ENCODE data around the gene BRD8. TPM values are rescaled to one million over a fixed set of nuclear protein-coding genes. Genes with fewer than 3 reads are reported as not detected.
"Not testable (repeated sequence)": the region's sequence is repeated elsewhere in the genome, so short reads cannot be mapped to it uniquely, and the experiment has no call there.

The BRD8 gene
- total and polyA plus RNA-seq, 7 experiments from 2014 or later: 24.7 to 81.9 (median 34.7) TPM

DNA sequence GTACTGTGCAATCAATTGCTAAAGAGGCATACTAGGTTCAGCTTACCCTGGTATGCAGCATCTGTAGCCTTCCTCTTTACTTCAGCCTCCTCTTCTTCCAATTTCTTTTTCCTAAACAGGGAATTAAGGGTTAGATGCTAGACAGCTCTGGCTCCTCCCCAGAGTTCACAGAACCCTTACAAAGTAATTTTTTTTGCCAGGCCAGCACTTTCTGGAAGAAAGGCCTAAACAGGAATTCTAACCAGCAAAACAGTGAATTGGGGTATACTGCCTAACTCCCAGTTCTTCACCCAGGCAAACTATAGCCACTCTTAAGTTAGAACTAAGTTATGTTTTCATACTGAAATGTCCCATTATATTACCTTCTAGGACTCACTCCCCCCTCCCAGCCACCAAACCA lies 8.1 kb downstream of the BRD8 start:
- Histone ChIP-seq H3K36me3 (ENCODE audit: control insufficient read depth in 2 of 3, insufficient read depth in 3 of 3, low read length in 3 of 3) (peaks cover 23 to 96% (median 45%) of the 10 kb centered on the region in 3 experiments), H3K4me3 (ENCODE audit: low read length) (no peak overlapping the region), H3K27ac (ENCODE audit: low read depth, low read length) (no peak overlapping the region), H3K27me3 (ENCODE audit: control insufficient read depth in 2 of 2, insufficient read depth in 2 of 2, low read length in 2 of 2) (no peaks in the 10 kb centered on the region), H3K4me1 (ENCODE audit: control insufficient read depth in 2 of 2, insufficient read depth in 2 of 2, low read length in 2 of 2) (no peaks in the 10 kb centered on the region), H3K9me3 (ENCODE audit: control insufficient read depth in 2 of 3, low read length in 3 of 3) (no peaks in the 10 kb centered on the region)
- DNase-seq (no peak), ATAC-seq (no peak)
- Mint-ChIP-seq H3K27ac (no peak overlapping the region), H3K4me3 (no peak overlapping the region), H3K4me1 (peaks cover 0 to 15% (median 8%) of the 10 kb centered on the region in 7 donors), H3K36me3 (peaks cover 14 to 61% (median 45%) of the 10 kb centered on the region in 5 donors), H3K9me3 (no peaks in the 10 kb centered on the region), H3K27me3 (no peaks in the 10 kb centered on the region)
- ChIA-PET CTCF (no interaction called here), POLR2A (no interaction called here)
- intact Hi-C loops (cut with micrococcal nuclease): loop anchor here in 1 of 2 donors (10.0 kb wide), 1 partner anchor 1125 kb away; the partner anchor contains the start of gene MATR3

DNA sequence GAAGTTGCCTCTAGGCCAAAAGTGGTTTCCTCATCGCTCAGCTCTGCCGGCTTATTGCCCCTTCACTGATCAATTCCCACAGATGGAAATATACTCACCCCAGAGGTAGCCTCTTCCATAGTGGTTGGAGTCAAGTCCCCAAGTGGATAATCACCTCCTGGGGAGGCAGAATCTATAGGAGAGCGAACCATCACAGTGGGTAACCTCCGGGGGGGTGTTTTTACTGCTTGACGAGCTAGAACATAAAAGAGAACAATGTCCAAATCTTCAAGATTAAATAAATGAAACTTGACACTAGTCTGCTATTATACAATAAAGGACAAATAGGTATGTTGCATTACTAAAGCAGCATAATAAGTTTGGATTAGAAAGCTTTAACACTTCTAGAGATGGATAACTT lies 9.3 kb downstream of the BRD8 start:
- Mint-ChIP-seq H3K9me3 (no peaks in the 10 kb centered on the region), H3K27me3 (no peaks in the 10 kb centered on the region), H3K4me3 (no peak overlapping the region), H3K4me1 (peaks cover 0 to 11% (median 6%) of the 10 kb centered on the region in 7 donors), H3K36me3 (peaks cover 25 to 69% (median 51%) of the 10 kb centered on the region in 5 donors), H3K27ac (no peak overlapping the region)
- ChIA-PET CTCF (no interaction called here), POLR2A (no interaction called here)
- Histone ChIP-seq H3K4me1 (ENCODE audit: control insufficient read depth in 2 of 2, insufficient read depth in 2 of 2, low read length in 2 of 2) (no peaks in the 10 kb centered on the region), H3K27me3 (ENCODE audit: control insufficient read depth in 2 of 2, insufficient read depth in 2 of 2, low read length in 2 of 2) (no peaks in the 10 kb centered on the region), H3K27ac (ENCODE audit: low read depth, low read length) (no peak overlapping the region), H3K36me3 (ENCODE audit: control insufficient read depth in 2 of 3, insufficient read depth in 3 of 3, low read length in 3 of 3) (peaks cover 26 to 96% (median 56%) of the 10 kb centered on the region in 3 experiments), H3K4me3 (ENCODE audit: low read length) (no peak overlapping the region), H3K9me3 (ENCODE audit: control insufficient read depth in 2 of 3, low read length in 3 of 3) (no peaks in the 10 kb centered on the region)
- DNase-seq: no peak
- ATAC-seq: no peak
- intact Hi-C loops (cut with micrococcal nuclease): no loop called here

- CTCF ChIA-PET: interaction anchor here (0.6 kb wide), 1 partner anchor 165 kb away, joined by 3 read pairs; no protein-coding TSS in a partner anchor
- intact Hi-C loops (cut with micrococcal nuclease): no loop called here
- Mint-ChIP-seq H3K4me1 (peaks cover 0 to 4% (median 0%) of the 10 kb centered on the region in 7 donors), H3K36me3 (peaks cover 43 to 77% (median 57%) of the 10 kb centered on the region in 5 donors), H3K27ac (no peak overlapping the region), H3K9me3 (no peaks in the 10 kb centered on the region), H3K4me3 (no peak overlapping the region), H3K27me3 (no peaks in the 10 kb centered on the region)
- H3K27ac ChIP-seq (ENCODE audit: low read depth, low read length): no peak overlapping the region
- no peaks in the 10 kb centered on the region for H3K9me3 ChIP-seq (ENCODE audit: control insufficient read depth in 2 of 3, low read length in 3 of 3)
- no peak overlapping the region for H3K4me3 ChIP-seq (ENCODE audit: low read length)
- DNase-seq (no peak), ATAC-seq (no peak)
- POLR2A ChIA-PET: no interaction called here
- H3K36me3 ChIP-seq (ENCODE audit: control insufficient read depth in 2 of 3, insufficient read depth in 3 of 3, low read length in 3 of 3): peaks cover 49 to 97% (median 72%) of the 10 kb centered on the region in 3 experiments
- H3K4me1 ChIP-seq (ENCODE audit: control insufficient read depth in 2 of 2, insufficient read depth in 2 of 2, low read length in 2 of 2): no peaks in the 10 kb centered on the region
- no peaks in the 10 kb centered on the region for H3K27me3 ChIP-seq (ENCODE audit: control insufficient read depth in 2 of 2, insufficient read depth in 2 of 2, low read length in 2 of 2)
Observed at GRCh38 chr5:138163721-138164120, 14.7 kb downstream of the BRD8 start.

GRCh38 chr5:138160706-138161105 lies 17.7 kb downstream of the BRD8 start:
- no peak for ATAC-seq
- H3K4me1 ChIP-seq (ENCODE audit: control insufficient read depth in 2 of 2, insufficient read depth in 2 of 2, low read length in 2 of 2): no peaks in the 10 kb centered on the region
- Mint-ChIP-seq H3K4me3 (no peak overlapping the region), H3K27ac (no peak overlapping the region), H3K4me1 (peaks cover 0 to 4% (median 0%) of the 10 kb centered on the region in 7 donors), H3K27me3 (no peaks in the 10 kb centered on the region), H3K36me3 (peaks cover 43 to 73% (median 50%) of the 10 kb centered on the region in 5 donors), H3K9me3 (no peaks in the 10 kb centered on the region)
- intact Hi-C loops (cut with micrococcal nuclease): no loop called here
- CTCF ChIA-PET: no interaction called here
- no peaks in the 10 kb centered on the region for H3K9me3 ChIP-seq (ENCODE audit: control insufficient read depth in 2 of 3, low read length in 3 of 3)
- peaks cover 49 to 93% (median 55%) of the 10 kb centered on the region in 3 experiments for H3K36me3 ChIP-seq (ENCODE audit: control insufficient read depth in 2 of 3, insufficient read depth in 3 of 3, low read length in 3 of 3)
- no peak for DNase-seq
- no peaks in the 10 kb centered on the region for H3K27me3 ChIP-seq (ENCODE audit: control insufficient read depth in 2 of 2, insufficient read depth in 2 of 2, low read length in 2 of 2)
- no peak overlapping the region for H3K27ac ChIP-seq (ENCODE audit: low read depth, low read length)
- no peak overlapping the region for H3K4me3 ChIP-seq (ENCODE audit: low read length)
- POLR2A ChIA-PET: no interaction called here

DNA sequence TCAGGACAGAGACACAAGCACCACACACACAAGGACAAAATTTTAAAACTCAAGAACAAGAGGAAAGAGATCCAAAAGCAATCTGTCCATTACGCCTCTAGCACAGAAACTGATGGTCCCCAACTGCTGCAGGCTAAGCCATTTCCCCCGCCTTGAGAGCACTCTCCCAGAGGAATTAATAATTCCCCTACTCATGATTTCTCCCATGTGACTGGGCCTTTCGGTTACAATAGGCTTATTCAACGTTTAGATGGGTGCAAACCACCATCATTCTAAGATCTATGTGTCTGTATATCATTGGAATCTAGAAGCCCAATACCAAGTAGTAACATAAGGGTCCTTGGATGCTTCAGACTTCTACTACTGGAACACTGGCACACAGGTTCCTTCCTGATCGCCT lies 18.8 kb downstream of the BRD8 start:
- intact Hi-C loops (cut with micrococcal nuclease): no loop called here
- H3K36me3 Mint-ChIP-seq: peaks cover 36 to 64% (median 45%) of the 10 kb centered on the region in 5 donors
- H3K9me3 Mint-ChIP-seq: no peaks in the 10 kb centered on the region
- no peak for DNase-seq
- Histone ChIP-seq H3K27ac (ENCODE audit: low read depth, low read length) (no peak overlapping the region), H3K36me3 (ENCODE audit: control insufficient read depth in 2 of 3, insufficient read depth in 3 of 3, low read length in 3 of 3) (peaks cover 44 to 82% (median 49%) of the 10 kb centered on the region in 3 experiments), H3K4me1 (ENCODE audit: control insufficient read depth in 2 of 2, insufficient read depth in 2 of 2, low read length in 2 of 2) (no peaks in the 10 kb centered on the region), H3K4me3 (ENCODE audit: low read length) (no peak overlapping the region), H3K9me3 (ENCODE audit: control insufficient read depth in 2 of 3, low read length in 3 of 3) (no peaks in the 10 kb centered on the region), H3K27me3 (ENCODE audit: control insufficient read depth in 2 of 2, insufficient read depth in 2 of 2, low read length in 2 of 2) (no peaks in the 10 kb centered on the region)
- POLR2A ChIA-PET: no interaction called here
- H3K4me1 Mint-ChIP-seq: peaks cover 0 to 4% (median 0%) of the 10 kb centered on the region in 7 donors
- ATAC-seq: no peak
- peak overlapping the region in 1 of 9 donors; percentile 65 for H3K27ac Mint-ChIP-seq
- H3K4me3 Mint-ChIP-seq: no peak overlapping the region
- H3K27me3 Mint-ChIP-seq: no peaks in the 10 kb centered on the region
- CTCF ChIA-PET: no interaction called here

DNA sequence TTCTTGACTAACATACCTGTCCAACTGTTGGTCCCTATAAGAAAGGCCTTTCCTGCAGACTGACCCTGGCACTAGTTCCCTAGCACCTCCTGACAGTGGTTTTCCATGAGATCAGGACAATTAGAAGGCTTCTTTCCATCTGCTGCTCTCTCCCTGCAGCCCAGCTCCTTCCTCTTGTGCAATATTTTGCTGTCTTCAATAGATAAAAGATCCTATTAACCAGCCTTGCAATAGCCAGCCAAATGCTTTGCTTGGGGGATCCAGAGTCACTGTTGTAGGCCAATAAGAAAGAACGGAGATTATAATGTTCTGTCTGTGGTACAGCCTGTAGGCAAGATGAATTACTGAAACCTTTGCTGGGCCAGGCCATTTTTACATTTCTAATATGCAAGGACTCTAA lies 20.8 kb downstream of the BRD8 start:
- CTCF ChIA-PET: no interaction called here
- POLR2A ChIA-PET: no interaction called here
- intact Hi-C loops (cut with micrococcal nuclease): no loop called here

DNA sequence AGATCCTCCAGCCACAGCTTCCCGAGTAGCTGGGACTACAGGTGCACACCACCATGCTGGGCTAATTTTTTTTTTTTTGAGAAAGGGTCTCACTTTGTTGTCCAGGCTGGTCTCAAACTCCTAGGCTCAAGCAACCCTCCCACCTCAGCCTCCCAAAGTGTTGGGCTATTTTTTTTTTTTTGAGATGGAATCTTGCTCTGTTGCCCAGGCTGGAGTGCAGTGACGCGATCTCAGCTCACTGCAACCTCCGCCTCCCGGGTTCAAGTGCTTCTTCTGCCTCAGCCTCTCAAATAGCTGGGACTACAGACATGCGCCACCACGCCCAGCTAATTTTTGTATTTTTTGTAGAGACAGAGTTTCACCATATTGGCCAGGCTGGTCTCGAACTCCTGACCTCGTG lies 22.5 kb downstream of the BRD8 start:
- DNase-seq; H3K9me3 ChIP-seq (ENCODE audit: control insufficient read depth in 2 of 3, low read length in 3 of 3); H3K4me3 ChIP-seq (ENCODE audit: low read length); ATAC-seq; H3K4me1 ChIP-seq (ENCODE audit: control insufficient read depth in 2 of 2, insufficient read depth in 2 of 2, low read length in 2 of 2); H3K4me1 Mint-ChIP-seq; H3K27me3 ChIP-seq (ENCODE audit: control insufficient read depth in 2 of 2, insufficient read depth in 2 of 2, low read length in 2 of 2); intact Hi-C loops (cut with micrococcal nuclease); H3K4me3 Mint-ChIP-seq; POLR2A ChIA-PET; H3K27ac ChIP-seq (ENCODE audit: low read depth, low read length); H3K9me3 Mint-ChIP-seq; CTCF ChIA-PET; H3K27me3 Mint-ChIP-seq; H3K27ac Mint-ChIP-seq: not testable (repeated sequence)
- peaks cover 16 to 46% (median 18%) of the 10 kb centered on the region in 3 experiments for H3K36me3 ChIP-seq (ENCODE audit: control insufficient read depth in 2 of 3, insufficient read depth in 3 of 3, low read length in 3 of 3)
- H3K36me3 Mint-ChIP-seq: peaks cover 21 to 38% (median 27%) of the 10 kb centered on the region in 5 donors

More for the DNA sequence above, 20.8 kb downstream of the BRD8 start:
- H3K27me3 Mint-ChIP-seq: peaks cover 0 to 6% (median 0%) of the 10 kb centered on the region in 5 donors
- no peaks in the 10 kb centered on the region for H3K4me1 Mint-ChIP-seq
- DNase-seq: no peak
- H3K27ac Mint-ChIP-seq: no peak overlapping the region
- ATAC-seq: no peak
- no peak overlapping the region for H3K4me3 ChIP-seq (ENCODE audit: low read length)
- H3K27me3 ChIP-seq (ENCODE audit: control insufficient read depth in 2 of 2, insufficient read depth in 2 of 2, low read length in 2 of 2): no peaks in the 10 kb centered on the region
- no peaks in the 10 kb centered on the region for H3K4me1 ChIP-seq (ENCODE audit: control insufficient read depth in 2 of 2, insufficient read depth in 2 of 2, low read length in 2 of 2)
- peaks cover 21 to 45% (median 31%) of the 10 kb centered on the region in 5 donors for H3K36me3 Mint-ChIP-seq
- no peak overlapping the region for H3K4me3 Mint-ChIP-seq
- peaks cover 25 to 62% (median 28%) of the 10 kb centered on the region in 3 experiments for H3K36me3 ChIP-seq (ENCODE audit: control insufficient read depth in 2 of 3, insufficient read depth in 3 of 3, low read length in 3 of 3)
- H3K9me3 Mint-ChIP-seq: no peaks in the 10 kb centered on the region
- H3K27ac ChIP-seq (ENCODE audit: low read depth, low read length): no peak overlapping the region
- no peaks in the 10 kb centered on the region for H3K9me3 ChIP-seq (ENCODE audit: control insufficient read depth in 2 of 3, low read length in 3 of 3)
